Mesenchymal stem cell (in vitro differentiated cells and primary cell): ENCODE data around the gene SETDB2.

Experiments
- DNase-seq: peaks from one replicate; pipeline ENCODE4 v3.0.0-alpha.2; 2013
- H2AFZ ChIP-seq: one replicate; pipeline ENCODE4 v1.6.1; 2013; ENCODE audit warnings: low read depth, mild to moderate bottlenecking, control low read depth, inconsistent platforms, low read length, moderate library complexity
- H2AK5ac ChIP-seq: 2 replicates; pipeline ENCODE4 v1.6.1; 2013; ENCODE audit warnings: low read length, moderate library complexity, mild to moderate bottlenecking, inconsistent platforms; ENCODE audit not compliant: severe bottlenecking
- H2BK120ac ChIP-seq: one replicate; pipeline ENCODE4 v1.6.1; 2013; ENCODE audit warnings: low read depth, mild to moderate bottlenecking, inconsistent platforms, low read length, moderate library complexity
- H2BK12ac ChIP-seq, 2 experiments: one replicate each; pipeline ENCODE4 v1.6.1; 2013; ENCODE audit warnings: inconsistent platforms in 2 of 2, low read length in 2 of 2, mild to moderate bottlenecking in 2 of 2, moderate library complexity in 2 of 2, control low read depth in 1 of 2
- H2BK15ac ChIP-seq: one replicate; pipeline ENCODE4 v1.6.1; 2013; ENCODE audit warnings: mild to moderate bottlenecking, low read depth, inconsistent platforms; ENCODE audit not compliant: poor library complexity, severe bottlenecking
- H2BK5ac ChIP-seq: 2 replicates; pipeline ENCODE4 v1.6.1; 2013; ENCODE audit warnings: low read depth, mild to moderate bottlenecking, low read length, control low read depth, inconsistent platforms; ENCODE audit not compliant: poor library complexity, severe bottlenecking
- H3K14ac ChIP-seq, 2 experiments: one replicate each; pipeline ENCODE4 v1.6.1; 2013; ENCODE audit warnings: inconsistent platforms in 2 of 2, low read length in 2 of 2, control low read depth in 1 of 2, mild to moderate bottlenecking in 1 of 2, moderate library complexity in 1 of 2
- H3K18ac ChIP-seq, 2 experiments: one replicate each; pipeline ENCODE4 v1.6.1; 2013; ENCODE audit warnings: inconsistent platforms in 2 of 2, low read length in 2 of 2, control low read depth in 1 of 2, low read depth in 1 of 2, mild to moderate bottlenecking in 1 of 2
- H3K23ac ChIP-seq, 2 experiments: one replicate each; pipeline ENCODE4 v1.6.1; 2013; ENCODE audit warnings: inconsistent platforms in 2 of 2, low read length in 2 of 2, mild to moderate bottlenecking in 2 of 2, moderate library complexity in 2 of 2, control low read depth in 1 of 2
- H3K27ac ChIP-seq: 2 replicates; pipeline ENCODE4 v1.5.1; 2013; ENCODE audit warnings: mild to moderate bottlenecking, moderate library complexity, low read length, control low read depth, inconsistent platforms; ENCODE audit not compliant: poor library complexity, severe bottlenecking
- H3K27me3 ChIP-seq, 2 experiments: 2 replicates each; pipeline versions ENCODE4 v1.6.1 to v1.7.0; 2013; ENCODE audit warnings: low read length in 2 of 2, mild to moderate bottlenecking in 2 of 2, moderate library complexity in 2 of 2, control low read depth in 1 of 2, inconsistent platforms in 1 of 2; ENCODE audit not compliant: control insufficient read depth in 1 of 2, insufficient read depth in 1 of 2
- H3K36me3 ChIP-seq, 2 experiments: 2 replicates each; pipeline versions ENCODE4 v1.6.1 to v1.7.0; 2013; ENCODE audit warnings: low read length in 2 of 2, control low read depth in 1 of 2, inconsistent platforms in 1 of 2, low read depth in 1 of 2, mild to moderate bottlenecking in 1 of 2; ENCODE audit not compliant: insufficient read depth in 2 of 2, control insufficient read depth in 1 of 2
- H3K4ac ChIP-seq, 2 experiments: one replicate each; pipeline ENCODE4 v1.6.1; 2013; ENCODE audit warnings: inconsistent platforms in 2 of 2, low read length in 2 of 2, mild to moderate bottlenecking in 2 of 2, moderate library complexity in 2 of 2, control low read depth in 1 of 2, low read depth in 1 of 2
- H3K4me1 ChIP-seq: 2 replicates; pipeline ENCODE4 v1.6.1; 2013; ENCODE audit warnings: low read depth, low read length, control low read depth; ENCODE audit not compliant: control insufficient read depth, insufficient read depth
- H3K4me2 ChIP-seq: 2 replicates; pipeline ENCODE4 v1.6.1; 2013; ENCODE audit warnings: low read length, mild to moderate bottlenecking, inconsistent platforms; ENCODE audit not compliant: poor library complexity, severe bottlenecking
- H3K4me3 ChIP-seq, 2 experiments: 2 replicates each; pipeline versions ENCODE4 v1.5.1 to v1.7.0; 2013; ENCODE audit warnings: low read length in 2 of 2, mild to moderate bottlenecking in 2 of 2, control low read depth in 1 of 2, low read depth in 1 of 2; ENCODE audit not compliant: insufficient read depth in 1 of 2
- H3K79me1 ChIP-seq: replicated peaks from 2 replicates; pipeline ENCODE4 v1.6.1; 2013; ENCODE audit warnings: mild to moderate bottlenecking, control low read depth, low read length, inconsistent platforms; ENCODE audit not compliant: poor library complexity, severe bottlenecking
- H3K9ac ChIP-seq: 2 replicates; pipeline ENCODE4 v1.7.0; 2013; ENCODE audit warnings: mild to moderate bottlenecking, low read length, moderate library complexity
- H3K9me3 ChIP-seq: 2 replicates; pipeline ENCODE4 v1.7.0; 2013; ENCODE audit warnings: mild to moderate bottlenecking, low read length; ENCODE audit not compliant: control insufficient read depth
- H4K8ac ChIP-seq: one replicate; pipeline ENCODE4 v1.6.1; 2013; ENCODE audit warnings: inconsistent platforms, mild to moderate bottlenecking, low read length, moderate library complexity
- H4K91ac ChIP-seq: one replicate; pipeline ENCODE4 v1.6.1; 2013; ENCODE audit warnings: mild to moderate bottlenecking, low read length, inconsistent platforms
- WGBS: methylation state at CpG from one replicate; pipeline ENCODE4 v1.1.7; 2013; ENCODE audit warnings: mixed read lengths; 5-methylcytosine and 5-hydroxymethylcytosine counted together

SETDB2 gene

DNA sequence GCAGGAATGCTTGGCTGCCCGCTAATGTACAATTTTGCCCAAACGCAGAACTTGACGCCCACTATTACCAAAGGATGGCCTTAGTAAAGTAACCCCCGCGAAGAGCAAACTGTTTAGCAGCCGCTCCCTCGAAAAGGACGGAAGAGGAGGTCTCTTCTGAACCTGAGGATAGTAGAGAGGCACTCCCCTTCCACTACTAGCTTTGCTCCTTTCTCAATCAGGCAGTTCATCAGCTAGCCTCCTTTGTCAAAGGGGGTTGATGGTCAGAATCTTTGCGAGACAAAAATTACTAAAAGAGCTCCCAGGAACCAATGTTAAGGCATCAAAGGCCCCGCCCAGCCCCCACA lies 744 bp upstream of the SETDB2 start:
- Histone ChIP-seq H3K27ac (peak overlapping the region; percentile 70), H2BK5ac (no peak overlapping the region), H3K27me3 (no peaks in the 10 kb centered on the region), H2AFZ (peak overlapping the region; percentile 59), H3K79me1 (peaks cover 2% of the 10 kb centered on the region), H3K18ac (peak overlapping the region in 1 of 2 experiments; percentile 30), H3K4me2 (peak overlapping the region; percentile 53), H4K91ac (peak overlapping the region; percentile 0), H3K4me3 (peak overlapping the region; percentile 62 to 97), H2BK12ac (no peak overlapping the region), H3K9ac (peak overlapping the region; percentile 99), H3K36me3 (peaks cover 0 to 11% of the 10 kb centered on the region in 2 experiments), H3K4ac (peak overlapping the region in 1 of 2 experiments; percentile 64), H2AK5ac (no peak overlapping the region), H2BK15ac (no peak overlapping the region), H3K9me3 (no peaks in the 10 kb centered on the region), H3K4me1 (no peaks in the 10 kb centered on the region), H3K23ac (no peak overlapping the region), H4K8ac (peak overlapping the region; percentile 61), H2BK120ac (no peak overlapping the region), H3K14ac (no peak overlapping the region)
- 5% methylated on average over 10 of the region's 10 CpGs for WGBS
- DNase-seq, result no peak

DNA sequence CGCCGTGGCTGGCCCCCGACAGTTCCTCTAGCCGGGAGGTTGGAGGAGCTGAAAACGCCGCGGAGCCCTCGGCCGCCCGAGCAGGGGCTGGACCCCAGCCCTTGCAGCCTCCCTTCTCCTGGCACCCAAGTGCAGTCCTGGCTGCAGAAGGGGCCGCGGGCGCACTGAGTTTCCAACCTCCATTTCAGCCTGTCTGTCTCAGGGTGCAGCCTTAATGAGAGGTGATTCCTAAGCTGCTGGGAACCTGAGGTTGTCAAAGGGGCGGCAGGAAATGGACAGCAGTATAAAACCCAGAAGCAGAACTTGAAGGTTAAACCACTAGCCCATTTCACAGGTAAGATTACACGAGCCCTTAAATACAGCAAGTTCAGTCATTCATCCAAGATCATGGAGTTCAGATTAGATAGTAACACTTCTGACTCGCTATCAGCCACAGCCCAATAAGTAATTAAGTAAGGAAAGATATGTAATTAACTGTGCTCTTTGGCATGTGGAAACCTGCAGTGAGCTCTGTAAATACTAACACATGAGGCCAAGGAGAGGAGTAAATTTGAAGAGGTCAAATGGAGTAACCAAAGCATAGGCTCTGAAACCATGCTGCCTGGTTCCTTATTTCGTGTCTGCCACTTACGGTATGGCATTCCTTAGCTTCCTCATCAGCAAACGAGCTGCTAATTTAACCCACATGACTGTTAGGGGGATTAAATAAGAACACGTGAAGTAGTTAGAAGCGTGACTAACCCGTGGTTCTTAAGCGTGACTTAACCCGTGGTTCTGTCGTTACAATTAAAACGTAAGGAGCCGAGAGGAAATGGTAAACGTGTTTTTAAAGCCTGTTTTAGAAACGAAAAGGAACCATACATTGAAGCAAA lies 686 bp downstream of the SETDB2 start:
- Histone ChIP-seq H4K8ac (peak overlapping the region; percentile 69), H3K4me2 (peak overlapping the region; percentile 76), H3K36me3 (peaks cover 0 to 18% of the 10 kb centered on the region in 2 experiments), H3K23ac (peak overlapping the region in 1 of 2 experiments; percentile 46), H3K4me1 (no peaks in the 10 kb centered on the region), H3K14ac (peak overlapping the region in 1 of 2 experiments; percentile 67), H3K27ac (peak overlapping the region; percentile 43), H3K27me3 (no peaks in the 10 kb centered on the region), H4K91ac (no peak overlapping the region), H2AK5ac (no peak overlapping the region), H3K4ac (peak overlapping the region in 1 of 2 experiments; percentile 87), H2BK12ac (peak overlapping the region in 1 of 2 experiments; percentile 85), H2BK120ac (no peak overlapping the region), H3K9me3 (no peaks in the 10 kb centered on the region), H2BK5ac (no peak overlapping the region), H3K18ac (peak overlapping the region; percentile 24 to 90), H2BK15ac (peak overlapping the region; percentile 18), H2AFZ (peak overlapping the region; percentile 76), H3K9ac (peak overlapping the region; percentile 99), H3K4me3 (peak overlapping the region; percentile 70 to 97), H3K79me1 (peaks cover 2% of the 10 kb centered on the region)
- under 1% methylated on average over 26 of the region's 29 CpGs for WGBS
- DNase-seq, result peak; percentile 80

DNA sequence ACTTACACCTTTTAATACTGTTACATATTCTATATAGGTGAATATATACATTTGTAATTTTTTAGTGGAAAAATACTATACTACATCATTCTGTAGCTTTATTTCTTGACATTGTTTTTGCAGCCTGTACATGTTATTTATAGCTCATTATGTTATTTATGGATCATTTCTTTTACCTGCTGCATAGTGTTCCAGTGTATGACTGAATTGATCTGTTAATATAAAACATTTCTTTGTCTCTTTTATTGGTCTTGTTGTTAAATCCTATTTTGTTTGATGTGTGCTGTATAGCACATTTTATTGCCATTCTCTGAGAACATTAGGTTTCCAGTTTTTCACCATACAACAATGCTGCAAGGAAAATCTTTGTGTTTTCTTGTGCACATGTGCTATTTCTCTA lies 2.4 kb downstream of the SETDB2 start:
- no peak overlapping the region for H3K4ac ChIP-seq
- peaks cover 2% of the 10 kb centered on the region for H3K79me1 ChIP-seq
- no peak overlapping the region for H3K27ac ChIP-seq
- H3K9me3 ChIP-seq, result no peaks in the 10 kb centered on the region
- H4K8ac ChIP-seq, result no peak overlapping the region
- no peak overlapping the region for H2BK15ac ChIP-seq
- DNase-seq, result no peak
- no peaks in the 10 kb centered on the region for H3K4me1 ChIP-seq
- H3K27me3 ChIP-seq, result no peaks in the 10 kb centered on the region
- H2BK12ac ChIP-seq, result no peak overlapping the region
- no peak overlapping the region for H2AFZ ChIP-seq
- H2BK120ac ChIP-seq, result no peak overlapping the region
- no peak overlapping the region for H2BK5ac ChIP-seq
- H3K4me3 ChIP-seq, result peak overlapping the region in 1 of 2 experiments; percentile 26
- peaks cover 0 to 12% of the 10 kb centered on the region in 2 experiments for H3K36me3 ChIP-seq
- H3K18ac ChIP-seq, result no peak overlapping the region
- no peak overlapping the region for H3K4me2 ChIP-seq
- H3K14ac ChIP-seq, result no peak overlapping the region
- H3K9ac ChIP-seq, result peak overlapping the region; percentile 43
- no peak overlapping the region for H4K91ac ChIP-seq
- H3K23ac ChIP-seq, result no peak overlapping the region
- no peak overlapping the region for H2AK5ac ChIP-seq

- H2BK5ac ChIP-seq, result no peak overlapping the region
- no peak overlapping the region for H3K9ac ChIP-seq
- peaks cover 2% of the 10 kb centered on the region for H3K79me1 ChIP-seq
- H3K18ac ChIP-seq, result no peak overlapping the region
- H3K27ac ChIP-seq, result no peak overlapping the region
- H2AFZ ChIP-seq, result no peak overlapping the region
- no peak overlapping the region for H2BK120ac ChIP-seq
- no peak overlapping the region for H3K14ac ChIP-seq
- WGBS, result no CpG with 5 or more reads among the region's 2 CpGs
- no peak overlapping the region for H4K8ac ChIP-seq
- no peak overlapping the region for H3K4me2 ChIP-seq
- H3K27me3 ChIP-seq, result no peaks in the 10 kb centered on the region
- peaks cover 0 to 17% of the 10 kb centered on the region in 2 experiments for H3K36me3 ChIP-seq
- H2BK12ac ChIP-seq, result no peak overlapping the region
- H3K4ac ChIP-seq, result no peak overlapping the region
- H3K23ac ChIP-seq, result no peak overlapping the region
- no peak for DNase-seq
- no peaks in the 10 kb centered on the region for H3K9me3 ChIP-seq
- no peak overlapping the region for H3K4me3 ChIP-seq
- H3K4me1 ChIP-seq, result no peaks in the 10 kb centered on the region
- H4K91ac ChIP-seq, result no peak overlapping the region
- no peak overlapping the region for H2AK5ac ChIP-seq
- H2BK15ac ChIP-seq, result no peak overlapping the region
Measured at GRCh38 chr13:49448753-49449152, 4.7 kb downstream of the SETDB2 start.
